DND-41 (cell line): Measurements from ENCODE around the gene INSIG2.

Experiments used
- CTCF ChIP-seq: IDR thresholded peaks from 2 replicates; pipeline ENCODE4 v1.5.1; 2012; ENCODE audit warnings: borderline replicate concordance, low read length, moderate library complexity, mild to moderate bottlenecking; ENCODE audit not compliant: poor library complexity, severe bottlenecking; ENCODE audit errors: extremely low read depth
- EZH2 ChIP-seq: IDR thresholded peaks from 3 replicates; pipeline ENCODE4 v1.6.1; 2012; ENCODE audit warnings: borderline replicate concordance, low read depth, mild to moderate bottlenecking, moderate library complexity, low read length, inconsistent platforms; ENCODE audit not compliant: severe bottlenecking

DNA sequence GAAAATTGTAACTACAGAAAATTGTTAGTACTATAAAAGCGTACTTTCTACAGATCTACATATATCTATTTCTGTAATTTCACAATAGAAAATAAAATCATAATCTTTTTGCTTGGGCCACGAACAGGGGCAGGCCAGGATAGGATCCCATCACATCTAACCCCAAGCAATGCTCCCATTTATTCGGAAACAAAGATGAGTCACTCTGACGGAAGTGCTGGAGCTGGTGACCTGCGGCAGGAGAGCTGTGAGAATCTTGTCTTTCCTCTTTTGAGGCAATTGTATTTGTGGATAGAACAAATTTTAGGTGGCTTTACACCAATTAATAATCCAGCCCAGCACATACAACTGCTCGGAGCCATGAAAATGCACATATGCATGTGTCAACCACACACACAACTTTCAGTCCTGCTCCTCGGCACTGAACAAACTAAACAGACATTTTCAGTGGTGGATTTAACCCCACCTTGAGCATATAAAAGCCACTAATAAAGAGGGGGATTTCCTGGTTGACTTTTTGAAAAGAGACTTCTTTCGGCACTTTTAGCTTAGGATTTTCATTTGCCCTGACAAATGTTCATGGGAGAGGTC, 22.3 kb upstream of the INSIG2 start:
- TF ChIP-seq CTCF, result no peak
- TF ChIP-seq EZH2, result no peak
